IMR-90 (cell line): ENCODE results near the gene AIP. TPM values are rescaled to one million over a fixed set of nuclear protein-coding genes. Genes with fewer than 3 reads are reported as not detected.

Experiments
- ATAC-seq: fragments of 200-7000 bp; cut with Tn5 transposase; 2 replicates; pipeline ENCODE4 v1.9.1; 2020; ENCODE audit warnings: low read depth, mild to moderate bottlenecking, moderate library complexity
- Bru-seq: library from RNA; stranded (reverse); fragments of 400-500 nt; gene quantifications from one replicate; lab custom pipeline; 2021; lab: Mats Ljungman, UMichigan
- BruChase-seq, 2 experiments: library from RNA; stranded (reverse); fragments of 400-500 nt; gene quantifications; one replicate each; lab custom pipeline; 2021; lab: Mats Ljungman, UMichigan
- BruUV-seq: library from RNA; stranded (reverse); fragments of 400-500 nt; replicated peaks from 2 replicates; lab custom pipeline; 2021; lab: Mats Ljungman, UMichigan
- CTCF ChIA-PET: fragments of 300-600 bp; formaldehyde crosslinking; extraction: SDS; loops from one replicate; lab custom pipeline; 2021; ENCODE audit warnings: antibody characterized with exemption; lab: Yijun Ruan, JAX
- POLR2A ChIA-PET: fragments of 300-600 bp; sonication (Branson Sonifier 250); formaldehyde crosslinking; loops from one replicate; lab custom pipeline; 2022; ENCODE audit warnings: antibody characterized with exemption; ENCODE audit not compliant: unreplicated experiment; lab: Charles Lee
- DNase-seq: peaks from one replicate; pipeline ENCODE4 v3.0.0; 2013
- H2AFZ ChIP-seq: replicated peaks from 2 replicates; pipeline ENCODE3; 2013; ENCODE audit warnings: low read length, mild to moderate bottlenecking; ENCODE audit not compliant: poor library complexity
- H2AK5ac ChIP-seq: 2 replicates; pipeline ENCODE4 v1.6.1; 2013; ENCODE audit warnings: low read depth, low read length, inconsistent platforms
- H2AK9ac ChIP-seq: replicated peaks from 2 replicates; pipeline ENCODE3; 2013; ENCODE audit warnings: mild to moderate bottlenecking, low read depth, low read length, moderate library complexity; ENCODE audit not compliant: poor library complexity
- H2BK120ac ChIP-seq: 2 replicates; pipeline ENCODE4 v1.6.1; 2013; ENCODE audit warnings: low read depth, low read length, inconsistent platforms
- H2BK15ac ChIP-seq: 3 replicates; pipeline ENCODE4 v1.6.1; 2013; ENCODE audit warnings: low read depth, low read length, inconsistent platforms
- H2BK20ac ChIP-seq: 2 replicates; pipeline ENCODE4 v1.6.1; 2013; ENCODE audit warnings: low read depth, mild to moderate bottlenecking, inconsistent platforms, low read length, moderate library complexity
- H2BK5ac ChIP-seq: 2 replicates; pipeline ENCODE4 v1.6.1; 2013; ENCODE audit warnings: mild to moderate bottlenecking, low read depth, low read length, inconsistent platforms; ENCODE audit not compliant: poor library complexity, severe bottlenecking
- H3K14ac ChIP-seq: replicated peaks from 2 replicates; pipeline ENCODE4 v1.6.1; 2013; ENCODE audit warnings: low read depth, low read length, inconsistent platforms
- H3K18ac ChIP-seq: 2 replicates; pipeline ENCODE4 v1.6.1; 2013; ENCODE audit warnings: low read depth, low read length, control low read depth
- H3K23ac ChIP-seq: 2 replicates; pipeline ENCODE4 v1.6.1; 2013; ENCODE audit warnings: low read depth, low read length, inconsistent platforms
- H3K27ac ChIP-seq: 2 replicates; pipeline ENCODE4 v1.5.1; 2013; ENCODE audit warnings: mild to moderate bottlenecking, control low read depth, low read length; ENCODE audit not compliant: insufficient read depth
- H3K27me3 ChIP-seq: 2 replicates; pipeline ENCODE4 v1.6.1; 2013; ENCODE audit warnings: low read length; ENCODE audit not compliant: control insufficient read depth, insufficient read depth
- H3K36me3 ChIP-seq: 2 replicates; pipeline ENCODE4 v1.6.1; 2013; ENCODE audit warnings: low read length, mixed read lengths; ENCODE audit not compliant: control insufficient read depth, insufficient read depth
- H3K4ac ChIP-seq: 2 replicates; pipeline ENCODE4 v1.6.1; 2013; ENCODE audit warnings: low read depth, low read length, inconsistent platforms
- H3K4me1 ChIP-seq: 2 replicates; pipeline ENCODE4 v1.6.1; 2013; ENCODE audit warnings: low read length, mixed read lengths; ENCODE audit not compliant: control insufficient read depth, insufficient read depth
- H3K4me2 ChIP-seq: 2 replicates; pipeline ENCODE4 v1.6.1; 2013; ENCODE audit warnings: low read depth, mild to moderate bottlenecking, control low read depth, low read length, moderate library complexity
- H3K4me3 ChIP-seq: 2 replicates; pipeline ENCODE4 v1.5.1; 2013; ENCODE audit warnings: low read depth, mild to moderate bottlenecking, control low read depth, low read length, moderate library complexity; ENCODE audit not compliant: insufficient read depth
- H3K56ac ChIP-seq: 2 replicates; pipeline ENCODE4 v1.6.1; 2013; ENCODE audit warnings: low read length, inconsistent platforms; ENCODE audit not compliant: insufficient read depth; ENCODE audit errors: extremely low read depth
- H3K79me1 ChIP-seq, 2 experiments: 2 replicates each; pipeline ENCODE4 v1.6.1; 2013; ENCODE audit warnings: low read length in 2 of 2, inconsistent platforms in 1 of 2, low read depth in 1 of 2
- H3K9ac ChIP-seq: 2 replicates; pipeline ENCODE4 v1.6.1; 2013; ENCODE audit warnings: low read depth, low read length, control low read depth
- H3K9me1 ChIP-seq: 2 replicates; pipeline ENCODE4 v1.6.1; 2013; ENCODE audit warnings: low read length, inconsistent platforms; ENCODE audit not compliant: insufficient read depth
- H3K9me3 ChIP-seq: 2 replicates; pipeline ENCODE4 v1.6.1; 2013; ENCODE audit warnings: low read length; ENCODE audit not compliant: control insufficient read depth, insufficient read depth
- H4K20me1 ChIP-seq: 2 replicates; pipeline ENCODE4 v1.6.1; 2013; ENCODE audit warnings: low read length, inconsistent platforms; ENCODE audit not compliant: insufficient read depth
- H4K5ac ChIP-seq: 2 replicates; pipeline ENCODE4 v1.6.1; 2013; ENCODE audit warnings: mild to moderate bottlenecking, low read depth, low read length, control low read depth
- H4K8ac ChIP-seq, 2 experiments: 2 replicates each; pipeline ENCODE4 v1.6.1; 2013; ENCODE audit warnings: low read depth in 2 of 2, low read length in 2 of 2, control low read depth in 1 of 2, inconsistent platforms in 1 of 2
- H4K91ac ChIP-seq: 2 replicates; pipeline ENCODE4 v1.6.1; 2013; ENCODE audit warnings: low read depth, low read length, inconsistent platforms; ENCODE audit not compliant: insufficient read depth
- CEBPB ChIP-seq: IDR thresholded peaks from 2 replicates; pipeline ENCODE4 v1.6.1; 2012; ENCODE audit warnings: low read depth, low read length, improper control_type of control experiment
- CHD1 ChIP-seq: IDR thresholded peaks from 2 replicates; pipeline ENCODE4 v1.6.1; 2012; ENCODE audit warnings: low read depth, low read length, improper control_type of control experiment
- CTCF ChIP-seq: conservative IDR thresholded peaks from 2 replicates; pipeline ENCODE4 v1.5.1; 2012; ENCODE audit warnings: mild to moderate bottlenecking, low read depth, low read length, improper control_type of control experiment
- MAZ ChIP-seq: IDR thresholded peaks from 2 replicates; pipeline ENCODE4 v1.6.1; 2012; ENCODE audit warnings: low read depth, mild to moderate bottlenecking, low read length, improper control_type of control experiment, moderate library complexity, borderline replicate concordance
- MXI1 ChIP-seq: IDR thresholded peaks from 2 replicates; pipeline ENCODE4 v1.6.1; 2012; ENCODE audit warnings: low read depth, mild to moderate bottlenecking, low read length, moderate library complexity, borderline replicate concordance
- POLR2A ChIP-seq: IDR thresholded peaks from 2 replicates; pipeline ENCODE4 v1.6.1; 2012; ENCODE audit warnings: mild to moderate bottlenecking, low read depth, low read length
- SMC3 ChIP-seq: fragments of 150-350 bp; IDR thresholded peaks from 2 replicates; pipeline ENCODE4 v1.6.1; 2016; ENCODE audit warnings: low read depth, mild to moderate bottlenecking, antibody characterized with exemption, low read length, moderate library complexity
- USF2 ChIP-seq: fragments of 150-350 bp; IDR thresholded peaks from 2 replicates; pipeline ENCODE4 v1.6.1; 2017; ENCODE audit warnings: mild to moderate bottlenecking, antibody characterized with exemption, low read length, low read depth
- WGBS, 2 experiments: methylation state at CpG; one replicate each; pipeline versions ENCODE4 v1.1.5 to v1.1.7; 2013; ENCODE audit warnings: missing lambda C conversion rate in 2 of 2; ENCODE audit not compliant: insufficient read length in 1 of 2; ENCODE audit errors: extremely low coverage in 2 of 2; 5-methylcytosine and 5-hydroxymethylcytosine counted together
- dilution Hi-C: fragments of 300-500 bp; cut with HindIII; formaldehyde crosslinking; loops from one replicate; pipeline ENCODE4 v1.14.3; 2018; ENCODE audit warnings: low sequenced_read_pairs; ENCODE audit not compliant: unreplicated experiment
- in situ Hi-C: fragments of 300-500 bp; cut with MboI; formaldehyde crosslinking; loops from 3 replicates; pipeline ENCODE4 v1.14.3; 2019; ENCODE audit warnings: low sequenced_read_pairs, inconsistent platforms, mixed read lengths
- intact Hi-C: fragments of 100-400 bp; cut with micrococcal nuclease; formaldehyde crosslinking; loops from 2 replicates; pipeline ENCODE4 v1.10.0; 2022
- long read RNA-seq: library from polyadenylated mRNA; unstranded; transcript quantifications from one replicate; pipeline ENCODE4 v2.0.0, GENCODE V29; 2021; ENCODE audit not compliant: unreplicated experiment
- polyA plus RNA-seq, 3 experiments: library from polyadenylated mRNA; depleted of rRNA; stranded (reverse); fragments of >200 nt; gene quantifications; 2 replicates each; pipeline ENCODE4 v1.2.3, GENCODE V29; 2012; ENCODE audit warnings: low replicate concordance in 1 of 3
- total RNA-seq: library from RNA; depleted of rRNA; stranded (reverse); fragments of >200 nt; gene quantifications from 2 replicates; pipeline ENCODE4 v1.2.3, GENCODE V29; 2012; rRNA removed

The AIP gene
- 91.4 and 95.5 TPM in 2 replicates for total RNA-seq
- polyA plus RNA-seq (2012; rRNA removed), result 122 and 130 TPM in 2 replicates
- polyA plus RNA-seq (2012; cell fraction: cytosol; rRNA removed), result 119 and 146 TPM in 2 replicates
- polyA plus RNA-seq (2012; cell fraction: nucleus; rRNA removed; ENCODE audit: low replicate concordance), result 57.9 and 94.8 TPM in 2 replicates
- percentile 61 among the genes with signal in this experiment for Bru-seq, nascent RNA
- BruChase-seq, experiment 1, labeled RNA remaining after a 6-hour chase, result percentile 59 among the genes with signal in this experiment
- BruChase-seq, experiment 2, labeled RNA remaining after a 2-hour chase, result percentile 50 among the genes with signal in this experiment
- long read RNA-seq, transcript AIP-201 (6 exons, 1,221 nt), result major isoform, 62 of 69 reads
- long read RNA-seq, partial matches to known transcripts, result 2 of 69 reads
- long read RNA-seq, other reads (novel, unspliced or antisense), result 4 of 69 reads

GRCh38 chr11:67482827-67483798, at the start of gene AIP:
Gene AIP, plus strand, starts transcription at chr11:67483026. Its CDS starts 133 bp downstream, at chr11:67483159.
- peaks cover 7% of the 10 kb centered on the region for H3K36me3 ChIP-seq
- peak within 1 kb of the TSS; percentile 98 to 100 for H4K8ac ChIP-seq
- peak within 1 kb of the TSS; percentile 99 for H3K4ac ChIP-seq
- peak within 1 kb of the TSS; percentile 82 for H2BK120ac ChIP-seq
- peak within 1 kb of the TSS; percentile 61 for H3K18ac ChIP-seq
- no peaks in the 10 kb centered on the region for H3K9me3 ChIP-seq
- WGBS, 2 experiments, result 8% methylated on average over 19 of the region's 60 CpGs; no CpG with 5 or more reads in 1 of the 2 experiments
- peak within 1 kb of the TSS; percentile 85 for H2AK9ac ChIP-seq
- H3K27ac ChIP-seq, result peak within 1 kb of the TSS; percentile 69
- POLR2A ChIA-PET, result no interaction called here
- peak within 1 kb of the TSS; percentile 97 for H3K23ac ChIP-seq
- CTCF ChIA-PET, result interaction anchor here (0.7 kb wide), 1 partner anchor 132 kb away, joined by 3 read pairs; no protein-coding TSS in a partner anchor
- peak within 1 kb of the TSS; percentile 63 for H2BK5ac ChIP-seq
- peaks cover 15% of the 10 kb centered on the region for H3K9me1 ChIP-seq
- H3K14ac ChIP-seq, result peak within 1 kb of the TSS; percentile 100
- peak within 1 kb of the TSS; percentile 62 for H3K56ac ChIP-seq
- peak within 1 kb of the TSS; percentile 57 for H3K9ac ChIP-seq
- peak within 1 kb of the TSS; percentile 91 for H2BK20ac ChIP-seq
- peak within 1 kb of the TSS; percentile 49 for H3K4me3 ChIP-seq
- H3K4me2 ChIP-seq, result peak within 1 kb of the TSS; percentile 62
- no peaks in the 10 kb centered on the region for H3K27me3 ChIP-seq
- H2BK15ac ChIP-seq, result peak within 1 kb of the TSS; percentile 78; the same call in 2 of the 3 replicates
- H3K4me1 ChIP-seq, result peaks cover 3% of the 10 kb centered on the region; the same call in 1 of the 2 replicates
- ATAC-seq (peak; percentile 100), DNase-seq (peak; percentile 97)
- H4K5ac ChIP-seq, result peak within 1 kb of the TSS; percentile 78
- H4K20me1 ChIP-seq, result no peaks in the 10 kb centered on the region; the same call in 1 of the 2 replicates
- TF ChIP-seq MXI1 (no peak), POLR2A (peak; percentile 77), MAZ (0 out of 2 replicates have a peak, but pooled peaks have one; percentile 37), CTCF (no peak), CEBPB (no peak), SMC3 (no peak), CHD1 (no peak), USF2 (peak; percentile 3; the same call in 1 of the 2 replicates)
- no TSS peak for BruUV-seq
- H3K79me1 ChIP-seq, result peaks cover 14 to 38% of the 10 kb centered on the region in 2 experiments
- peak within 1 kb of the TSS; percentile 87 for H2AK5ac ChIP-seq
- dilution Hi-C loops, result no loop called here
- peak within 1 kb of the TSS; percentile 95 for H2AFZ ChIP-seq
- in situ Hi-C loops, result no loop called here
- H4K91ac ChIP-seq, result peak within 1 kb of the TSS; percentile 99
- intact Hi-C loops, result loop anchor here (5.0 kb wide), 1 partner anchor 61 kb away; no protein-coding TSS in a partner anchor
